ENCODE results near the gene ALOX12.

GRCh38 chr17:7043182-7043496, 47.3 kb downstream of the ALOX12 start:
- TF ChIP-seq, protein P1, sequence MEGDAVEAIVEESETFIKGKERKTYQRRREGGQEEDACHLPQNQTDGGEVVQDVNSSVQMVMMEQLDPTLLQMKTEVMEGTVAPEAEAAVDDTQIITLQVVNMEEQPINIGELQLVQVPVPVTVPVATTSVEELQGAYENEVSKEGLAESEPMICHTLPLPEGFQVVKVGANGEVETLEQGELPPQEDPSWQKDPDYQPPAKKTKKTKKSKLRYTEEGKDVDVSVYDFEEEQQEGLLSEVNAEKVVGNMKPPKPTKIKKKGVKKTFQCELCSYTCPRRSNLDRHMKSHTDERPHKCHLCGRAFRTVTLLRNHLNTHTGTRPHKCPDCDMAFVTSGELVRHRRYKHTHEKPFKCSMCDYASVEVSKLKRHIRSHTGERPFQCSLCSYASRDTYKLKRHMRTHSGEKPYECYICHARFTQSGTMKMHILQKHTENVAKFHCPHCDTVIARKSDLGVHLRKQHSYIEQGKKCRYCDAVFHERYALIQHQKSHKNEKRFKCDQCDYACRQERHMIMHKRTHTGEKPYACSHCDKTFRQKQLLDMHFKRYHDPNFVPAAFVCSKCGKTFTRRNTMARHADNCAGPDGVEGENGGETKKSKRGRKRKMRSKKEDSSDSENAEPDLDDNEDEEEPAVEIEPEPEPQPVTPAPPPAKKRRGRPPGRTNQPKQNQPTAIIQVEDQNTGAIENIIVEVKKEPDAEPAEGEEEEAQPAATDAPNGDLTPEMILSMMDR (IDR thresholded peaks at IDR 0.05; ENCODE audit: low read depth, low read length) = no peak
- TF ChIP-seq EZH2phosphoT487 (IDR thresholded peaks at IDR 0.05; ENCODE audit: low read depth) = no peak
